IPS-NIHi11 (cell line): ENCODE results near the gene SLC7A14.
"Not testable (repeated sequence)": the region's sequence is repeated elsewhere in the genome, so short reads cannot be mapped to it uniquely, and the experiment has no call there.

Source experiments
- DNase-seq: peaks from one replicate; pipeline ENCODE4 v3.0.0; 2012; ENCODE audit warnings: mixed read lengths, low spot score

SLC7A14 gene

DNA sequence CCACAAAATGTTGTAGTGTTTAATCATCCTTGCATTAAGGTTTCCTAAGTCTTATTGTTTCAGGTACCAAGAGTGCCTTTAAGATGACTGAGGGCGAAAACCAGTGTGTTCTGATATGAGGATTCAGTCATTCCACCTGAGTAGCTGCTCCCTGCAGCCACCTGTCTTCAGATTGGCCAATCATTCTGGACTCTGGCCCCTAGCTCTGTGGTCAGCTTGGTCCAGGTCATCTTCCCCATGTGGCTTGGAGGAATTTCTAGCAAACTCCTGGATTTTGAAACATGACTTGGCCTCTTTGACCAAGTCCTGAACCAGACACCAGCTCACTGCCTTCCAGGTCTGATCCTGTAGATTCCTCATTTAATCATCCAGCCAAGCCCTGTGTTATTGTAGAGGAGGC is 7.8 kb upstream of the SLC7A14 start:
- DNase-seq = no peak

- DNase-seq = no peak
Measured at GRCh38 chr3:170589113-170589512, 3.2 kb upstream of the SLC7A14 start.

DNA sequence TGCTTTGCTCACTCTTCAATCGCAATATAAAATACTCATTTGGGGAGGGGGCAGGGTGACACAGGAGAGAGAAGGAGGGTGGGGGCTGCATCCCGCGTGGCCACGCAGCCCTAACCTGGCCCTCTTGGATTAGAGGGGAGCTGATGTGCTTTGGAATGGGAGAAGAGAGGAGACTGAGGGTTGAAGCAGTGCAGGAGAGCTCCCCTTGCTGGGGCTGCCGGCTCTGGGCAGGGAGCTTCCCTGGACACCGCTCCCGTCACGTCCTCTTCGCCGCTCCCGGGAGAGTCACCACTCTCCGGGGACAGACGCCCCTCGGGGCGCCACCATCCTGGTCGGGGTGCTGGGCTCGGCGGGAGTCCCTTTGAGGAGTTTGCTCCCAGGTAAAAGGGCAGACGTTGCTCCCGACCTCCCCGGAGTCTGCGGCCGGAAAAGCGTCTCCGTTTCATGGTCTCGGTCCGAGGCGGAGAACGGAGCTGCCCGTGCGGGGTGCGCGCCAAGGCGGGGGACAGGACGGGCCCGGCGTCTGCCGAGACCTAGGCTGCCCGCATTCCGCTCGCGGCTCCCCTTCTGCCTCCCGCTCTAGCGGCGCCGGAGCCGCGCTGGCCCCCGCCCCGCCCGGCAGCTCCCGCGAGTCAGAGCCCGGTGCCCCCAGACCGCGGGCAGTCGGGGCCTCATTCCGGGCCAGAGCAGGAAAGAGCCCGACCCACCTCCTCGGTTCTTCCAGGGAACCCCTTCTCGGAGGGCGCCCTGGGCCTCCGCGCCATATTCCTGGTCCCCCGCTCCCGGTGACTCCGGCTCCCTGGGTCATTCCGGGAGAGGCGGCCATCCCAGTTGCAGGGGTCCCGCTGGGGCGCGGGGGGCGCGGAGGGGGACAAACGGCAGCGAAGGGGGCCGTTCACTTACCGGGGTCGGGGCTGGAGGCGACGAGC is 603 bp downstream of the SLC7A14 start:
- DNase-seq = peak; percentile 41

DNA sequence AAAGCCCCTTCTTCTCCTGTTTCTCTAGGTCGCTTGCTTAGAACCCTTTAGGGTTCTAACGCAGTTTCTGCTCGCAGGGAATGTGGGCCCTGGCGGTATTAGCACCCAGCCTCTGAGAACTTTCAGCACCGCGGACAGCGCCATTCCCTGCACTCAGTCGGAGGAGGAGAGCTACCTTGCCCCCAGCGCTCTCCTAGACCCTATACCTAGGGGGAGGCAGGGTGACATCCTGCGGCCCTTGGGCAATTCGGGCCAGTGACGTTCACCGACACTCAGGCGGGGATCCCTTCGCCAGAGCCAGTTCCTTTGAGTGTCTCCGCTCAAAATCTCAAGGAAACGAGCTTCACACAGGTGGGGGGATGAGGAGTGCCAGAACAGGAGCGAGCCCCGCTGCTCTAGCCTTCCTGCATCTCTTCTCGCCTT is 1.3 kb downstream of the SLC7A14 start:
- peak; percentile 96 for DNase-seq

GRCh38 chr3:170579646-170580045 is 6.2 kb downstream of the SLC7A14 start:
- no peak for DNase-seq

DNA sequence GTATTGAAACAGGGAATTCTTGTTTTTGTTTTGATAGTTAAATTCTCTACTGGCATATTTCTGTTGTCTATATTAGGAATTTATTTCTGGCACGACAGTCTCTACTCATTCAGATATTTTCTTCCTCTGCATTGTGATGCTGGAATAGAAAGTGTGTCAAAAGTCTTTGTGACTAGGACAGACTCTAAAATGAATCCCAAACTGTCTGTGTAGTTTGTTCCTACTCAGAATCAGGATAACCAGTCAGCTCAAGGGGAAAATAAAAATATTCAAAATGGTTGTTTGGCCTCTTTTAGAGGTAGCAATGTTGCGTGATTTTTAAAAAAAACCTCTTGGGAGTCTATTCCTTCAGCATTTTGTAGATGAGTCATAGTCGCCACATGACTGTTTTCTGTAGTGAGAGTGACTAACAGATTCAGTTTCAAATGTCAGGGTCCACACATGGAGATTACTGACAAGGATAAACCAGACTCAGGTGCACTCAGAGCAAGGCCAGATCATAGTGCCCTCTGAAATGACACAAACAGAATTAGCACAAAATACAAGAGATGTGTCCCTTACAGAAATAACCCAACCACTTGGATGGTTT is 13.1 kb downstream of the SLC7A14 start:
- DNase-seq = no peak

DNA sequence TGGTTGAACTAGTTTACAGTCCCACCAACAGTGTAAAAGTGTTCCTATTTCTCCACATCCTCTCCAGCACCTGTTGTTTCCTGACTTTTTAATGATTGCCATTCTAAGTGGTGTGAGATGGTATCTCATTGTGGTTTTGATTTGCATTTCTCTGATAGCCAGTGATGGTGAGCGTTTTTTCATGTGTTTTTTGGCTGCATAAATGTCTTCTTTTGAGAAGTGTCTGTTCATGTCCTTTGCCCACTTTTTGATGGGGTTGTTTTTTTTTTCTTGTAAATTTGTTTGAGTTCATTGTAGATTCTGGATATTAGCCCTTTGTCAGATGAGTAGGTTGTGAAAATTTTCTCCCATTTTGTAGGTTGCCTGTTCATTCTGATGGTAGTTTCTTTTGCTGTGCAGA is 18.3 kb downstream of the SLC7A14 start:
- DNase-seq = not testable (repeated sequence)

GRCh38 chr3:170566413-170566812 is 19.5 kb downstream of the SLC7A14 start:
- no peak for DNase-seq

- DNase-seq = no peak
Measured at GRCh38 chr3:170565495-170565894, 20.4 kb downstream of the SLC7A14 start.

- no peak for DNase-seq
Measured at GRCh38 chr3:170564664-170565063, 21.2 kb downstream of the SLC7A14 start.

GRCh38 chr3:170563712-170564423 is 22.0 kb downstream of the SLC7A14 start:
- DNase-seq = no peak

DNA sequence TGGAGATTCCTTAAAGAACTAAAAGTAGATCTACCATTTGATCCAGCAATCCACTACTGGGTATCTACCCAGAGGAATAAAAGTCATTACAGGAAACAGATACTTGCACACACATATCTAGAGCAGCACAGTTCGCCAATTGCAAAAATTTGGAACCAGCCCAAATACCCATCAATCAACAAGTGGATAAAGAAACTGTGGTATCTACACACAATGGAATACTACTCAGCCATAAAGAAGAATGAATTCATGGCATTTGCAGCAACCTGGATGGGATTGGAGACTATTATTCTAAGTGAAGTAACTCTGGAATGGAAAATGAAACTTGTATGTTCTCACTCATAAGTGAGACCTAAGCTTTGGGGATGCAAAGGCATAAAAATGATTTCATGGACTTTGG is 23.8 kb downstream of the SLC7A14 start:
- DNase-seq = no peak

- no peak for DNase-seq
Measured at GRCh38 chr3:170560717-170561382, 25.0 kb downstream of the SLC7A14 start.

GRCh38 chr3:170560296-170560695 is 25.6 kb downstream of the SLC7A14 start:
- DNase-seq = no peak

- no peak for DNase-seq
Measured at GRCh38 chr3:170558427-170558826, 27.4 kb downstream of the SLC7A14 start.

GRCh38 chr3:170555329-170555728 is 30.5 kb downstream of the SLC7A14 start:
- no peak for DNase-seq

- DNase-seq = no peak
Measured at GRCh38 chr3:170553788-170554757, 31.8 kb downstream of the SLC7A14 start.

DNA sequence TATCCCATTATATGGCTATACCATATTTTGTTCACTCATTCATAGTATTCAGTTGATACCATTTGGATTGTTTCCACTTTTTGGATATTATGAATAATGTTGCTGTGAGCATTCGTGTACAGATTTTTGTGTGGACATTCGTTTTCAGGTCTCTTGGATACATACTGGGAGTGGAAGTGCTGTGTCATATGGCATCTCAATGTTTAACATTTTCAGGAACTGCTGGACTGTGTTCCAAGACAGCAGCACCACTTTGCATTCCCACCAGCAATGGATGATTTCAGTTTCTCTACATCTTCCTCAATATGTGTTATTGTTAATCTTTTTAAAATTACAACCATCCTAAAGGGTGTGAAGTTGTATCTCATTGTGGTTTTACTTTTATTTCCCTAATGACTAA is 34.6 kb downstream of the SLC7A14 start:
- DNase-seq = no peak

- DNase-seq = no peak
Measured at GRCh38 chr3:170542704-170543103, 43.2 kb downstream of the SLC7A14 start.

- no peak for DNase-seq
Measured at GRCh38 chr3:170539897-170540296, 46.0 kb downstream of the SLC7A14 start.

DNA sequence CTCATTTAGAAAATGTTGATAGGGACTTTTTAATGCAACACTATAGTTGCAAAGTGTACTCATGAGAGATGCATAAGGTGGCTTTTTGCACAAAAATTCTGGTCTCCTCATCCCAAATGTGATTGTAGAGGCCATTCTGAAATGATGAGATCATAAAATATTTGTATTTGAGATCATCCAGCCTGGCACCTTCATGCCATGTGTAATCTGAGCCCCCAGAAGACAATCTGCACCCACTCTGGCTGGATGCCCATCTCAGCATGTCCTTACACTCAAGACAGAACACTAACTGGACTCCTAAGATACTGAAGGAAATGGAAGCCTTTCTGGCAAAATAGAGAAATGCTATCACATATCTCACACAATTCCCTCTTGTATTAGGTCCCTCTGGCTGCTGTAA is 49.2 kb downstream of the SLC7A14 start:
- no peak for DNase-seq
